H1 (cell line): ENCODE data around the gene AUH. TPM values are rescaled to one million over a fixed set of nuclear protein-coding genes. Genes with fewer than 3 reads are reported as not detected.

Experiments
- BCL11A ChIP-seq, 2 experiments: IDR thresholded peaks; one replicate each; pipeline ENCODE4 v1.6.1; 2011; ENCODE audit warnings: low read depth in 2 of 2, low read length in 2 of 2, mild to moderate bottlenecking in 2 of 2
- CREB1 ChIP-seq: IDR thresholded peaks from 2 replicates; pipeline ENCODE4 v1.6.1; 2012; ENCODE audit warnings: inconsistent platforms
- EGR1 ChIP-seq: IDR thresholded peaks from 2 replicates; pipeline ENCODE4 v1.6.1; 2011; ENCODE audit warnings: low read depth, low read length, borderline replicate concordance
- EP300 ChIP-seq, 2 experiments: IDR thresholded peaks; 1 replicate in 1 of 2; 2 replicates in 1 of 2; pipeline ENCODE4 v1.6.1; 2011 to 2012; ENCODE audit warnings: low read depth in 2 of 2, low read length in 2 of 2, mild to moderate bottlenecking in 2 of 2, borderline replicate concordance in 1 of 2, inconsistent platforms in 1 of 2, moderate library complexity in 1 of 2
- GABPA ChIP-seq: IDR thresholded peaks from 2 replicates; pipeline ENCODE4 v1.6.1; 2011; ENCODE audit warnings: mild to moderate bottlenecking, low read length, moderate library complexity, borderline replicate concordance; ENCODE audit not compliant: insufficient read depth
- POLR2A ChIP-seq, 2 experiments: IDR thresholded peaks; 1 replicate in 1 of 2; 2 replicates in 1 of 2; pipeline ENCODE4 v1.6.1; 2011; ENCODE audit warnings: low read depth in 2 of 2, low read length in 2 of 2, mild to moderate bottlenecking in 2 of 2; ENCODE audit errors: control extremely low read depth in 1 of 2
- SIN3A ChIP-seq, 2 experiments: IDR thresholded peaks in 1 of 2; conservative IDR thresholded peaks in 1 of 2; 2 replicates each; pipeline ENCODE4 v1.6.1; 2011 to 2012; ENCODE audit warnings: low read length in 2 of 2, improper control_type of control experiment in 1 of 2, low read depth in 1 of 2, mild to moderate bottlenecking in 1 of 2
- SP1 ChIP-seq: IDR thresholded peaks from 2 replicates; pipeline ENCODE4 v1.6.1; 2011; ENCODE audit warnings: low read depth, low read length
- TBP ChIP-seq: IDR thresholded peaks from 2 replicates; pipeline ENCODE4 v1.6.1; 2011; ENCODE audit warnings: low read depth, low read length, improper control_type of control experiment
- polyA plus RNA-seq, 7 experiments: library from polyadenylated mRNA; depleted of rRNA in 3 of 7; stranded (reverse) in 5 of 7; unstranded in 2 of 7; fragments of >200 nt in 5 of 7; fragments of 200-250 nt in 2 of 7; gene quantifications; 1 replicate in 5 of 7; 2 replicates in 1 of 7; 4 replicates in 1 of 7; pipeline versions ENCODE4 v1.2.1 to v1.2.3, GENCODE V29; 2011 to 2013; ENCODE audit warnings: missing spikeins in 2 of 7, mixed read lengths in 2 of 7
- total RNA-seq: library from RNA; stranded (reverse); fragmentation: NEBNext Ultra II Directional; extraction: Animal tissue kit (Norgen Biotek cat#: 25700); gene quantifications from 2 replicates; pipeline ENCODE4 v1.2.1, GENCODE V29; 2021

Gene AUH
- total and polyA plus RNA-seq, 2 of the 8 experiments (the other 6 are each of a cell fraction or from before 2014, with no cell fraction given), result 5.8 to 21.9 TPM

DNA sequence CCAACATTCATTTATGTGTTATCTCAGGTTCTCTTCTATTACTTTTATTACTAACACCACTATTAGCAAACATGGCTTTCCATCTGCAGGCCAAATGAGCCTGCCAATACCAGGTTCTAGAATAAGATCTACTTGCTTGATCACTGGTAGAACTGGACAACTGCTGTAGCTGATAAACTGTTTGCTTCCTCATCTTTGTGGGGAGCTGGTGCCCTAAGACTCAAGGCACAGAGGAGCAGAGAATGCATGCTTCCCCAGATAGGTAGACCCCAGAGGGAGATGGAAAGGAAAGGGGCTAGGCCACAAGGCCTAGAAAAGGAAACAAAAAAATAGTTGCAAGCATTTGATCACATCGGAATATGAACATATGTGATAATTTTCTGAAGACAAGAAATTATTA, 30.7 kb upstream of the AUH start (continued):
- no peak for TF ChIP-seq EP300 (IDR thresholded peaks at IDR 0.05; ENCODE audit: borderline replicate concordance in 1 of 2, low read depth in 2 of 2, low read length in 2 of 2)
- TF ChIP-seq GABPA, result no peak
- TF ChIP-seq BCL11A (IDR thresholded peaks at IDR 0.05; ENCODE audit: low read depth in 2 of 2, low read length in 2 of 2), result no peak
- no peak for TF ChIP-seq EGR1
- TF ChIP-seq SIN3A (conservative IDR thresholded peaks at IDR 0.05 in 1 of 2, IDR thresholded peaks at IDR 0.05 in 1 of 2; ENCODE audit: low read depth in 1 of 2, low read length in 2 of 2), result no peak
- TF ChIP-seq CREB1, result no peak
- TF ChIP-seq TBP, result no peak
- no peak for TF ChIP-seq SP1
- no peak for TF ChIP-seq POLR2A (IDR thresholded peaks at IDR 0.05; ENCODE audit: control extremely low read depth in 1 of 2, low read depth in 2 of 2, low read length in 2 of 2)
- TF ChIP-seq, all 59 proteins: peak for 0
